ENCODE results near the gene ANKRD42.
"Not testable (repeated sequence)": the region's sequence is repeated elsewhere in the genome, so short reads cannot be mapped to it uniquely, and the experiment has no call there.

Gene ANKRD42

DNA sequence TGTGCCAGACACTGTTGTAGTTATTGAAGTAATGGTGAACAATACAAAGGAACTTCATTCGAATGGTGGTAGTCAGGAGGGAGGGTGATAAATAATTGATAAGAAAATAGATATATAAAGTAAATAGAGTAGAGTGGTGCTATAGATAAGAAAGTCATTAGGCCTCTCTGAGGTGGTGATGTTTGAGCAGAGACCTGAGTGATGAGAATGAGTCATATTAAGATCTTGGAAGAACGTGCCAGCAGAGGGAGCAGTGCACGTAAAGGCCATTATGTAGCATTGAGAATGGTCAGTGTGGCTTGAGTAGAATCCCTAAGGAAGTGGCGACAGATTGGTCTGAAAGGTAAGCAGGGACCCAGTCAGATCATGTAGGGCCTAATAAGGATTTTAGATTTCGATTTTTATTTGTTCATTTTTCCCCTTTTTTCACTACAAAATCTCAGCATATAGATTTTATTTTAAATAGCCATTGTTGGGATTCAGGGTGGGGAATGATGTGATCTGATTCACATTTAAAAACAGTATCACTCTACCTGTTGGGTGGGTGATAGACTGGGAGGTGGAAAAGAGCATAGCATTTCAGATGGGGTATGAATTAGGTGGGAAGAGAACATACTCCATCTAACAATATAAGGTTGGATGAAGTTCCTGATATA is 47.9 kb downstream of the ANKRD42 start:
- peak; percentile 17 for DNase-seq (ENCODE audit: low read depth)

DNA sequence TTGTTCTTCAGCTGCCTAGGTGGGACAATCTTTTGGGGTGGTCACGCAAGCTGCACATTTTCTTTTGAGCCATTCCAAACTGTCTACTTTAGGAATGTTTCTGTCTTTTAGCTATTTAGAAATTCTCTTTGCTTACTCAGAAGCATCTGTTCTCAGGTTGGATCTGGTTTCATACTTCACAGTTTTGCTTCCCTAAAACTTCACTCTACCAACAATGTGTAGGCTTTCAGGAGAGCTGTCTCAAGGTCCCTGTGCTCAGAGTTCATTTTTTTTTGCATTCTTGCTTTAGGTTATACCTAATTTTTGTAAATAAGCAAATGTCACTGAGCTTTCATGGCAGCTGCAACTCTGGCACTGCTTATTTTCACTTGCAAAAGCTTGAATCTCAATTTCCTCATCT is 55.9 kb downstream of the ANKRD42 start:
- no peak for DNase-seq (ENCODE audit: low read depth)

DNA sequence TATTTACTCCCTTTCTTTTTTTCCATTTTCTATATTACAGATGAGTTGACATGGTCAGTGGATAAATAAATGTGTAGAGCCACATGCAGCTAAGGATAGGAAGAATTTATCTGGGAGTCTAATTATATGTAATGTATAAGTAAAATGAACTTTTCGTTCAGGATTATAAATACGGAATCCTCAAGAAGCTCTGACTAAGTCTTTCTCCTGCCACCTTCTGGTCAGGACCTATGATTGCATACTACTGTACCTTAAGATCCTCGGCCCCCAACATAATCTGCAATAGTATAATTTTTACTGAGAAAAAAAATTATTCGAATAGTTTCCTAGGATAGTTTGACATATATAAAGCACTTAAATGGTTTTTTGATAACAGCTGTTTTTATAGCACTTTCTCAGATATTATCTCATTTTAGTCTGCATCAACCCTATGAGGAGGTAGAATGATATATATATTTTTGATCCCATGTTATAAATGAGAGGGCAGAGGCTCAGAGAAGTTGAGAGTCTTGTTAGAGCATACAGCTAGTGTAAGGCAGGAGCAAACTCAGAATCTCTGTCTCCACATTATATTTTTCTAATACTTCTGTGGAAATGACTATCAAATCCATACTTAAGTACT is 56.6 kb downstream of the ANKRD42 start:
- no peak for DNase-seq (ENCODE audit: low read depth)

DNA sequence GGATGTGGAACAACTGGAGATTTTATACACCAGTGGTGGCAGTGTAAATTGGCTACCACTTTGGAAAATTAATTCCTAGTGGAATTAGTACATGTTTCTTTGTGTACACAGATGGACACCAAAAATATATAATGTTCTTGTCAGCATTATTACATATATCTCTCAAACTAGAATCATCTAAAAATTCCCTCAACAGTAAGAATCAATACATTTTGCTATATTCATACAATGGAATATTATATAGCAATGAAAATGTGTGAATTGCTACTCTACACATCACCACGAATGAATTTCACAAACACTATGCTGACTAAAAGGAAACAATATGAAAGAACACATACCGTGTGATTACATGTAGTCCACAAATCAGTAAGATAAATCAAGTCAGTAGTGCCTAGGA is 58.8 kb downstream of the ANKRD42 start:
- DNase-seq (ENCODE audit: low read depth): no peak

GRCh38 chr11:83252941-83253340 is 59.4 kb downstream of the ANKRD42 start:
- DNase-seq (ENCODE audit: low read depth): no peak

GRCh38 chr11:83255366-83255765 is 61.9 kb downstream of the ANKRD42 start:
- DNase-seq (ENCODE audit: low read depth): no peak

DNA sequence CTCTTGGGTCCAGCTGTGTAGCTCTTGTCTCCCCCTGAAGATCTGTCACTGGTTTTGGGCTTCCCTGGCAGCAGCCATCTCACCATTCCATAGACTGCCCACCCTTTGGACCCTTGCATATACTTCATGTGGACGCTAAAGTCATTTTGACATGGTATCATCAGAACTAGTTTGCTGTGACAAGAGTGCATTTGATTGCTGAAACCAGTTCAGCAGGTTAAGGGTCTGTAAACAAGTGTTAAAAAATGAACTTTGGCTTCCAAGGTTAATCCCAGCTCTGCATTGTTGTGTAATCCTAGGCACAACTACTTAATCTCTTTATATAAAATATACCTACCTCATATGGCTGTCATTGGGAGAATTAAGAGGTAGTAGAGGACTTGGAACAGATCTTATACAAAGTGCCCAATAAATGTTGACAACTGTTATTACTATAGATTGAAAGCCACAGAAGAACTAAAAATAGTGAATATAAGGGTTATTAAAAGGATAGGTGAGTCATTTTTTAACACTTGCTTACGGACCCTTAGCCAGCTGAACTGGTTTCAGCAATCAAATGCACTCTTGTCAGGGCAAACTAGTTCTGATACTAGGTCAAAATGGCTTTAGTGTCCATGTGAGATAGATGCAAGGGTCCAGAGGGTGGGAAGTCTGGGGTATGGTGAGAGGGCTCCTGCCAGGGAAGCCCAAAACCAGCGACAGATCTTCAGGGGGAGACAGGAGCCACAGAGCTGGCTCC is 63.3 kb downstream of the ANKRD42 start:
- no peak for DNase-seq (ENCODE audit: low read depth)

DNA sequence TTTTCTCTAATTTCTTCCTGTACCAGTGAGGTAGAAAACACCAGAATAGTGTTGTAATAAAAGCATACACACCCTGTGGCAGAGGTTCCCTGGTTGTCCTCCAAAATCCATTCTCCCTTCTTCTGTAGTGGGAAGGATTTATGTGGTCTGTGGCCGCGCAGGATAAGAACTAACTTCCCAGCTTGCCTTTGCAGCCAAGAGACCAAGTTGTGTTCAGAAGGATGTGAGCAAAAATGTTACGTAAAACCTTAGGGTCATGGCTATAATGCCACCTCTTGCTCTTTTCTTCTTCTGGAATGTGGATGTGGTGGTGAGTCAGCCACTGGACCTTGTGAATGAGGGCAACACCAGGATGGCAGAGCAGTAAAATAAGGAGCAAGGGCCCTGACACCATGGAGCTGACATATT is 64.3 kb downstream of the ANKRD42 start:
- DNase-seq (ENCODE audit: low read depth): peak; percentile 78

- DNase-seq (ENCODE audit: low read depth): no peak
Observed at GRCh38 chr11:83259559-83259958, 66.0 kb downstream of the ANKRD42 start.

GRCh38 chr11:83265331-83265730 is 71.8 kb downstream of the ANKRD42 start:
- DNase-seq (ENCODE audit: low read depth): no peak

DNA sequence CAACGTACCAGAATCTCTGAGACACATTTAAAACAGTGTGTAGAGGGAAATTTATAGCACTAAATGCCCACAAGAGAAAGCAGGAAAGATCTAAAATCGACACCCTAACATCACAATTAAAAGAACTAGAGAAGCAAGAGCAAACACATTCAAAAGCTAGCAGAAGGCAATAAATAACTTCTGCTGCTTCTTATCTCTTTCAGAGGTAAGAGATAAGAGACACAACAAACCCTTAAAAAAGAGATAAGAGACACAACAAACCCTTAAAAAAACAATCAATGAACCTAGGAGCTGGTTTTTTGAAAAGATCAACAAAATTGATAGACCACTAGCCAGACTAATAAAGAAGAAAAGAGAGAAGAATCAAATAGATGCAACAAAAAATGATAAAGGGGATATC is 75.6 kb downstream of the ANKRD42 start:
- DNase-seq (ENCODE audit: low read depth): not testable (repeated sequence)

- DNase-seq (ENCODE audit: low read depth): not testable (repeated sequence)
Observed at GRCh38 chr11:83271734-83272133, 78.2 kb downstream of the ANKRD42 start.

DNA sequence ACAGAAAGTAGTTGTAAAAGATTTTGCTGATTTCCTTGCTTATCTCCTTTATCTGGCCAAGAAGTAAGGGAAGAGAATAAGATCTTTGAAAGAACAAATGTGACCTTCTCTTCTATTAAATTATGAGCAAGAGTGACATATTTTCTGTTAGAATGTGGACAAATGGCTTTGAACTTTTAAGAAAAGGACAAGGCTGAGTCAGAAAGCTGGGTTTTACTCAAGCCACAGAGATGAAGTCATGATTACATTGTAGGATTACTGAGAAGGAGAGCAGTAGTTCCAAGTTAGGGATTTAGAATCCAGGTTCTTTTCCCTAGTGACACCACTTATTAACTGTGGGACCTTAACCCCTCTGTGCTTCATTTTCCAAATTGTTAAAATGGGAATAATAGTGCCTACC is 79.1 kb downstream of the ANKRD42 start:
- DNase-seq (ENCODE audit: low read depth): peak; percentile 54

- no peak for DNase-seq (ENCODE audit: low read depth)
Observed at GRCh38 chr11:83275888-83276641, 82.6 kb downstream of the ANKRD42 start.

GRCh38 chr11:83278351-83278750 is 84.8 kb downstream of the ANKRD42 start:
- DNase-seq (ENCODE audit: low read depth): peak; percentile 51

- peak; percentile 44 for DNase-seq (ENCODE audit: low read depth)
Observed at GRCh38 chr11:83280256-83280655, 86.7 kb downstream of the ANKRD42 start.

DNA sequence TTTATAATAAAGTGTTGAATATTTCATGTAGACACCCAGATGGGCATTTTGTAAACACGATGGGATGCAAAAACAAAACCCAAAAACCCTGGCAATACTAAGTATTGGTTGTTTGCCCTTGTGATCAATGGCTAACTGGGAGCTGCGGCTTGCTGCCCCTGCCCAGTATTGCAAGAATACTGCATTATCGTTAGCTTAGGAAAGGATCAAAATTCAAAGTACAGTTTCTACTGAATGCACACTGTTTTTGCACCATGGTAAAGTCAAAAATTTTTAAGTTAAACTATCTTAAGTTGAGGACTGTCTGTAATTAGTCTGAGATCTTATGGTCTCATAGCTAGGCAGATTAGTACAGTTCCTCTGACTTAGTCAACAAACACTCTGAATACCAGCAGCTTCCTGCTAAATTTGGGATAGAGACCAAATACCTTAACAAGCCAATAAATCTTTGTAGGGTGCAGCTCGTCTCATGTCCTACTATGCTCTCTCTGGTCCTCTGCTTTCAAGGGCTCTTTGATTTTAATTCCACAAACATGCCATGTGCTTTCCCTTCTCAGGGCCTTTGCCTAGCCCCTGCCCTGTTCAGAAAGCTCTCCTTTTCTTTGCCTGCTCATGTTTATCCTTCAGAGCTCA is 88.7 kb downstream of the ANKRD42 start:
- DNase-seq (ENCODE audit: low read depth): no peak

GRCh38 chr11:83284501-83285150 is 91.1 kb downstream of the ANKRD42 start:
- no peak for DNase-seq (ENCODE audit: low read depth)

GRCh38 chr11:83285151-83285770 is 91.7 kb downstream of the ANKRD42 start:
- DNase-seq (ENCODE audit: low read depth): no peak

- peak; percentile 90 for DNase-seq (ENCODE audit: low read depth)
Observed at GRCh38 chr11:83285771-83286528, 92.4 kb downstream of the ANKRD42 start, which contains the start of gene CCDC90B. Gene CCDC90B, minus strand, starts transcription at chr11:83286367. Its CDS starts 395 bp downstream, at chr11:83285972.

Data from GM04503 (cell line).